Mesenchymal stem cell (in vitro differentiated cells and primary cell): Measurements from ENCODE around the gene FBXO34.
"Not testable (repeated sequence)": the region's sequence is repeated elsewhere in the genome, so short reads cannot be mapped to it uniquely, and the experiment has no call there.

ENCODE experiments used
- DNase-seq: peaks from one replicate; pipeline ENCODE4 v3.0.0-alpha.2; 2013
- H2AFZ ChIP-seq: one replicate; pipeline ENCODE4 v1.6.1; 2013; ENCODE audit warnings: low read depth, mild to moderate bottlenecking, control low read depth, inconsistent platforms, low read length, moderate library complexity
- H2AK5ac ChIP-seq: 2 replicates; pipeline ENCODE4 v1.6.1; 2013; ENCODE audit warnings: low read length, moderate library complexity, mild to moderate bottlenecking, inconsistent platforms; ENCODE audit not compliant: severe bottlenecking
- H2BK120ac ChIP-seq: one replicate; pipeline ENCODE4 v1.6.1; 2013; ENCODE audit warnings: low read depth, mild to moderate bottlenecking, inconsistent platforms, low read length, moderate library complexity
- H2BK12ac ChIP-seq, 2 experiments: one replicate each; pipeline ENCODE4 v1.6.1; 2013; ENCODE audit warnings: inconsistent platforms in 2 of 2, low read length in 2 of 2, mild to moderate bottlenecking in 2 of 2, moderate library complexity in 2 of 2, control low read depth in 1 of 2
- H2BK15ac ChIP-seq: one replicate; pipeline ENCODE4 v1.6.1; 2013; ENCODE audit warnings: mild to moderate bottlenecking, low read depth, inconsistent platforms; ENCODE audit not compliant: poor library complexity, severe bottlenecking
- H2BK5ac ChIP-seq: 2 replicates; pipeline ENCODE4 v1.6.1; 2013; ENCODE audit warnings: low read depth, mild to moderate bottlenecking, low read length, control low read depth, inconsistent platforms; ENCODE audit not compliant: poor library complexity, severe bottlenecking
- H3K14ac ChIP-seq, 2 experiments: one replicate each; pipeline ENCODE4 v1.6.1; 2013; ENCODE audit warnings: inconsistent platforms in 2 of 2, low read length in 2 of 2, control low read depth in 1 of 2, mild to moderate bottlenecking in 1 of 2, moderate library complexity in 1 of 2
- H3K18ac ChIP-seq, 2 experiments: one replicate each; pipeline ENCODE4 v1.6.1; 2013; ENCODE audit warnings: inconsistent platforms in 2 of 2, low read length in 2 of 2, control low read depth in 1 of 2, low read depth in 1 of 2, mild to moderate bottlenecking in 1 of 2
- H3K23ac ChIP-seq, 2 experiments: one replicate each; pipeline ENCODE4 v1.6.1; 2013; ENCODE audit warnings: inconsistent platforms in 2 of 2, low read length in 2 of 2, mild to moderate bottlenecking in 2 of 2, moderate library complexity in 2 of 2, control low read depth in 1 of 2
- H3K27ac ChIP-seq: 2 replicates; pipeline ENCODE4 v1.5.1; 2013; ENCODE audit warnings: mild to moderate bottlenecking, moderate library complexity, low read length, control low read depth, inconsistent platforms; ENCODE audit not compliant: poor library complexity, severe bottlenecking
- H3K27me3 ChIP-seq, 2 experiments: 2 replicates each; pipeline versions ENCODE4 v1.6.1 to v1.7.0; 2013; ENCODE audit warnings: low read length in 2 of 2, mild to moderate bottlenecking in 2 of 2, moderate library complexity in 2 of 2, control low read depth in 1 of 2, inconsistent platforms in 1 of 2; ENCODE audit not compliant: control insufficient read depth in 1 of 2, insufficient read depth in 1 of 2
- H3K36me3 ChIP-seq, 2 experiments: 2 replicates each; pipeline versions ENCODE4 v1.6.1 to v1.7.0; 2013; ENCODE audit warnings: low read length in 2 of 2, control low read depth in 1 of 2, inconsistent platforms in 1 of 2, low read depth in 1 of 2, mild to moderate bottlenecking in 1 of 2; ENCODE audit not compliant: insufficient read depth in 2 of 2, control insufficient read depth in 1 of 2
- H3K4ac ChIP-seq, 2 experiments: one replicate each; pipeline ENCODE4 v1.6.1; 2013; ENCODE audit warnings: inconsistent platforms in 2 of 2, low read length in 2 of 2, mild to moderate bottlenecking in 2 of 2, moderate library complexity in 2 of 2, control low read depth in 1 of 2, low read depth in 1 of 2
- H3K4me1 ChIP-seq: 2 replicates; pipeline ENCODE4 v1.6.1; 2013; ENCODE audit warnings: low read depth, low read length, control low read depth; ENCODE audit not compliant: control insufficient read depth, insufficient read depth
- H3K4me2 ChIP-seq: 2 replicates; pipeline ENCODE4 v1.6.1; 2013; ENCODE audit warnings: low read length, mild to moderate bottlenecking, inconsistent platforms; ENCODE audit not compliant: poor library complexity, severe bottlenecking
- H3K4me3 ChIP-seq, 2 experiments: 2 replicates each; pipeline versions ENCODE4 v1.5.1 to v1.7.0; 2013; ENCODE audit warnings: low read length in 2 of 2, mild to moderate bottlenecking in 2 of 2, control low read depth in 1 of 2, low read depth in 1 of 2; ENCODE audit not compliant: insufficient read depth in 1 of 2
- H3K79me1 ChIP-seq: replicated peaks from 2 replicates; pipeline ENCODE4 v1.6.1; 2013; ENCODE audit warnings: mild to moderate bottlenecking, control low read depth, low read length, inconsistent platforms; ENCODE audit not compliant: poor library complexity, severe bottlenecking
- H3K9ac ChIP-seq: 2 replicates; pipeline ENCODE4 v1.7.0; 2013; ENCODE audit warnings: mild to moderate bottlenecking, low read length, moderate library complexity
- H3K9me3 ChIP-seq: 2 replicates; pipeline ENCODE4 v1.7.0; 2013; ENCODE audit warnings: mild to moderate bottlenecking, low read length; ENCODE audit not compliant: control insufficient read depth
- H4K8ac ChIP-seq: one replicate; pipeline ENCODE4 v1.6.1; 2013; ENCODE audit warnings: inconsistent platforms, mild to moderate bottlenecking, low read length, moderate library complexity
- H4K91ac ChIP-seq: one replicate; pipeline ENCODE4 v1.6.1; 2013; ENCODE audit warnings: mild to moderate bottlenecking, low read length, inconsistent platforms
- WGBS: methylation state at CpG from one replicate; pipeline ENCODE4 v1.1.7; 2013; ENCODE audit warnings: mixed read lengths; 5-methylcytosine and 5-hydroxymethylcytosine counted together

The FBXO34 gene

GRCh38 chr14:55382483-55382882, 111.3 kb downstream of the FBXO34 start:
- no peaks in the 10 kb centered on the region for H3K9me3 ChIP-seq
- H3K4me1 ChIP-seq, result peaks cover 8% of the 10 kb centered on the region
- H2AK5ac ChIP-seq, result no peak overlapping the region
- H3K36me3 ChIP-seq, result peaks cover 18 to 90% of the 10 kb centered on the region in 2 experiments
- no peak overlapping the region for H3K4ac ChIP-seq
- no peak for DNase-seq
- H3K27me3 ChIP-seq, result no peaks in the 10 kb centered on the region
- H3K18ac ChIP-seq, result no peak overlapping the region
- no peak overlapping the region for H2BK120ac ChIP-seq
- no peak overlapping the region for H3K4me3 ChIP-seq
- H3K23ac ChIP-seq, result no peak overlapping the region
- WGBS, result 52% methylated on average over 2 of the region's 4 CpGs
- no peak overlapping the region for H4K91ac ChIP-seq
- H3K14ac ChIP-seq, result no peak overlapping the region
- no peak overlapping the region for H2BK15ac ChIP-seq
- H2AFZ ChIP-seq, result no peak overlapping the region
- no peak overlapping the region for H3K9ac ChIP-seq
- peaks cover 8% of the 10 kb centered on the region for H3K79me1 ChIP-seq
- H2BK12ac ChIP-seq, result no peak overlapping the region
- no peak overlapping the region for H3K4me2 ChIP-seq
- H4K8ac ChIP-seq, result no peak overlapping the region
- no peak overlapping the region for H3K27ac ChIP-seq
- H2BK5ac ChIP-seq, result no peak overlapping the region

- H3K9me3 ChIP-seq, H2BK12ac ChIP-seq, H3K23ac ChIP-seq, H3K27ac ChIP-seq, H3K79me1 ChIP-seq, H3K4me2 ChIP-seq, H3K14ac ChIP-seq, H3K9ac ChIP-seq, H2BK5ac ChIP-seq, H4K91ac ChIP-seq, H2AFZ ChIP-seq, H3K4me3 ChIP-seq, H3K4ac ChIP-seq, H3K4me1 ChIP-seq, H2AK5ac ChIP-seq, H2BK120ac ChIP-seq, H2BK15ac ChIP-seq, H3K27me3 ChIP-seq, H3K18ac ChIP-seq: not testable (repeated sequence)
- peak overlapping the region; percentile 19 for H4K8ac ChIP-seq
- H3K36me3 ChIP-seq, result peaks cover 18 to 89% of the 10 kb centered on the region in 2 experiments
- peak; percentile 54 for DNase-seq
- WGBS, result 52% methylated on average over 7 of the region's 10 CpGs
These were observed 111.8 kb downstream of the FBXO34 start for GRCh38 chr14:55383056-55383466.

GRCh38 chr14:55383541-55384140, 112.4 kb downstream of the FBXO34 start:
- H3K4me1 ChIP-seq, result peaks cover 8% of the 10 kb centered on the region
- no peak overlapping the region for H2AK5ac ChIP-seq
- no peak overlapping the region for H3K14ac ChIP-seq
- no peaks in the 10 kb centered on the region for H3K27me3 ChIP-seq
- no peak overlapping the region for H2BK12ac ChIP-seq
- H3K4me3 ChIP-seq, result no peak overlapping the region
- H4K8ac ChIP-seq, result no peak overlapping the region
- H3K9me3 ChIP-seq, result no peaks in the 10 kb centered on the region
- H2AFZ ChIP-seq, result no peak overlapping the region
- H3K36me3 ChIP-seq, result peaks cover 18 to 89% of the 10 kb centered on the region in 2 experiments
- H4K91ac ChIP-seq, result no peak overlapping the region
- 99% methylated on average over 5 of the region's 5 CpGs for WGBS
- no peak overlapping the region for H3K27ac ChIP-seq
- H2BK15ac ChIP-seq, result no peak overlapping the region
- no peak overlapping the region for H3K4me2 ChIP-seq
- no peak overlapping the region for H3K23ac ChIP-seq
- no peak overlapping the region for H3K9ac ChIP-seq
- H2BK5ac ChIP-seq, result no peak overlapping the region
- H3K4ac ChIP-seq, result no peak overlapping the region
- DNase-seq, result no peak
- H3K79me1 ChIP-seq, result peaks cover 9% of the 10 kb centered on the region
- no peak overlapping the region for H3K18ac ChIP-seq
- no peak overlapping the region for H2BK120ac ChIP-seq

GRCh38 chr14:55384536-55384935, 113.3 kb downstream of the FBXO34 start:
- Histone ChIP-seq H3K9ac (no peak overlapping the region), H2BK15ac (no peak overlapping the region), H3K4ac (no peak overlapping the region), H3K4me1 (peaks cover 8% of the 10 kb centered on the region), H2BK120ac (no peak overlapping the region), H2BK12ac (no peak overlapping the region), H2AK5ac (no peak overlapping the region), H3K23ac (no peak overlapping the region), H3K27ac (no peak overlapping the region), H3K4me2 (no peak overlapping the region), H4K8ac (no peak overlapping the region), H2AFZ (no peak overlapping the region), H3K4me3 (no peak overlapping the region), H2BK5ac (no peak overlapping the region), H3K18ac (no peak overlapping the region), H3K79me1 (peaks cover 12% of the 10 kb centered on the region), H4K91ac (no peak overlapping the region), H3K27me3 (no peaks in the 10 kb centered on the region), H3K14ac (no peak overlapping the region), H3K9me3 (no peaks in the 10 kb centered on the region), H3K36me3 (peaks cover 15 to 89% of the 10 kb centered on the region in 2 experiments)
- WGBS, result 95% methylated on average over 3 of the region's 3 CpGs
- DNase-seq, result no peak
